ENCODE results near the gene SEPTIN11.

DNA sequence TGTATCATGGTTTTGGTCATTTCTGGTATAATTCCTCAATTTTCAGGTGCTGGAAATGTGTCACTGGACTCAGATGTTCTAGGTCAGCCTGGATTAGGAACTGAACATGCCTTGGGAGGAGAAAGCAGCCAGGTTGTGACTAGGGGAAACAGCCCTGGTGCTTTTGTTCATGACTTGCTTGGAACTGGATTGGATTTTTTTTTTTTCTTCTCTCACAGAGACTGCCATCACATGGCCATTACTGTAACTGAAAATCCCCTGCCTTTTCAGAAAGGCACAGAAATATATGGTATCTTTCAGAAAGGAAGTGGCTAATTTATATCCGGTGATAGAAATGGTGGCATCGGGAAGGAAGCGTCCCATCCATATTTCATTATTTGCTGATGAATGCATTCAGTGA, 34.6 kb downstream of the SEPTIN11 start:
- no peak for TF ChIP-seq ZFP3 (tag by site-specific recombination; IDR thresholded peaks at IDR 0.05; ENCODE audit: low read depth)
- TF ChIP-seq, protein P1, sequence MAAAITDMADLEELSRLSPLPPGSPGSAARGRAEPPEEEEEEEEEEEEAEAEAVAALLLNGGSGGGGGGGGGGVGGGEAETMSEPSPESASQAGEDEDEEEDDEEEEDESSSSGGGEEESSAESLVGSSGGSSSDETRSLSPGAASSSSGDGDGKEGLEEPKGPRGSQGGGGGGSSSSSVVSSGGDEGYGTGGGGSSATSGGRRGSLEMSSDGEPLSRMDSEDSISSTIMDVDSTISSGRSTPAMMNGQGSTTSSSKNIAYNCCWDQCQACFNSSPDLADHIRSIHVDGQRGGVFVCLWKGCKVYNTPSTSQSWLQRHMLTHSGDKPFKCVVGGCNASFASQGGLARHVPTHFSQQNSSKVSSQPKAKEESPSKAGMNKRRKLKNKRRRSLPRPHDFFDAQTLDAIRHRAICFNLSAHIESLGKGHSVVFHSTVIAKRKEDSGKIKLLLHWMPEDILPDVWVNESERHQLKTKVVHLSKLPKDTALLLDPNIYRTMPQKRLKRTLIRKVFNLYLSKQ (tag by site-specific recombination; IDR thresholded peaks at IDR 0.05; ENCODE audit: borderline replicate concordance), result no peak
- TF ChIP-seq, protein P2, sequence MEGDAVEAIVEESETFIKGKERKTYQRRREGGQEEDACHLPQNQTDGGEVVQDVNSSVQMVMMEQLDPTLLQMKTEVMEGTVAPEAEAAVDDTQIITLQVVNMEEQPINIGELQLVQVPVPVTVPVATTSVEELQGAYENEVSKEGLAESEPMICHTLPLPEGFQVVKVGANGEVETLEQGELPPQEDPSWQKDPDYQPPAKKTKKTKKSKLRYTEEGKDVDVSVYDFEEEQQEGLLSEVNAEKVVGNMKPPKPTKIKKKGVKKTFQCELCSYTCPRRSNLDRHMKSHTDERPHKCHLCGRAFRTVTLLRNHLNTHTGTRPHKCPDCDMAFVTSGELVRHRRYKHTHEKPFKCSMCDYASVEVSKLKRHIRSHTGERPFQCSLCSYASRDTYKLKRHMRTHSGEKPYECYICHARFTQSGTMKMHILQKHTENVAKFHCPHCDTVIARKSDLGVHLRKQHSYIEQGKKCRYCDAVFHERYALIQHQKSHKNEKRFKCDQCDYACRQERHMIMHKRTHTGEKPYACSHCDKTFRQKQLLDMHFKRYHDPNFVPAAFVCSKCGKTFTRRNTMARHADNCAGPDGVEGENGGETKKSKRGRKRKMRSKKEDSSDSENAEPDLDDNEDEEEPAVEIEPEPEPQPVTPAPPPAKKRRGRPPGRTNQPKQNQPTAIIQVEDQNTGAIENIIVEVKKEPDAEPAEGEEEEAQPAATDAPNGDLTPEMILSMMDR (tag by site-specific recombination; IDR thresholded peaks at IDR 0.05), result no peak
